Measurements from ENCODE around the gene SFT2D3. TPM values are rescaled to one million over a fixed set of nuclear protein-coding genes. Genes with fewer than 3 reads are reported as not detected.

Gene SFT2D3
- total RNA-seq, 1 donor from 2014 or later = 5.6 TPM

DNA sequence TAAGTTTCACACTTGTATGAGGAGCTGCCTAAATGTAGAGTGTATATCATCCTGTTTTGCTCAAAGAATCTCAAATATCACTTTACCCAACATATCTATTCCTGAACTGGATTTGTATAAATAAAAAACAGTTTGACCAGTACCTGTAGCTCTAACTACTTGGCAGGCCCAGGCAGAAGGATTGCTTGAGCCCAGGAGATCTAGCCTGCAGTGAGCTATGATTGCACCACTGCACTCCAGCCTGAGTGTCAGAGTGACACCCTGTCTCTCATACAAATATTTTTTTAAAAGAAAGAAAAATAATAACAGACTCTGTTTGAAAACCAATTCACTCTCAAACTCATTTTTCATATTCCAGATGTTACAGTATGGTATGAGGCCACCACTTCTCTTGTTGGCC lies 18.2 kb upstream of the SFT2D3 start:
- no peak for DNase-seq

DNA sequence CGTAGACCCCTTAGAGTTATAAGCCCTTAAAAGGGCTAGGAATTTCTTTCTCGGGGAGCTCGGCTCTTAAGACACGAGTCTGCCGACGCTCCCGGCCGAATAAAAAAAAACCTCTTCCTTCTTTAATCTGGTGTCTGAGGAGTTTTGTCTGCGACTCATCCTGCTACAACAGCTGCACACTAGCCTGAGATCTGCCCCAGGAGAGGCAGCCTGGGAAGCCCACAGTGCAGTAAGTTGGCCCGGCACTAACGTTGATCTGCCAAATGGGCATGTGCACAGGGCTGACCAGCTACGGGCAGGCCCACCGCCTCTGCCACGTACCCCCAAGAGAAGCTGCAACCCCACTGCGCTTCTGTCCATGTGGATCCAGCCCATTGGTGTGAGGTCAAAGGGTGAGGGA lies 17.5 kb upstream of the SFT2D3 start:
- no peak for DNase-seq

DNA sequence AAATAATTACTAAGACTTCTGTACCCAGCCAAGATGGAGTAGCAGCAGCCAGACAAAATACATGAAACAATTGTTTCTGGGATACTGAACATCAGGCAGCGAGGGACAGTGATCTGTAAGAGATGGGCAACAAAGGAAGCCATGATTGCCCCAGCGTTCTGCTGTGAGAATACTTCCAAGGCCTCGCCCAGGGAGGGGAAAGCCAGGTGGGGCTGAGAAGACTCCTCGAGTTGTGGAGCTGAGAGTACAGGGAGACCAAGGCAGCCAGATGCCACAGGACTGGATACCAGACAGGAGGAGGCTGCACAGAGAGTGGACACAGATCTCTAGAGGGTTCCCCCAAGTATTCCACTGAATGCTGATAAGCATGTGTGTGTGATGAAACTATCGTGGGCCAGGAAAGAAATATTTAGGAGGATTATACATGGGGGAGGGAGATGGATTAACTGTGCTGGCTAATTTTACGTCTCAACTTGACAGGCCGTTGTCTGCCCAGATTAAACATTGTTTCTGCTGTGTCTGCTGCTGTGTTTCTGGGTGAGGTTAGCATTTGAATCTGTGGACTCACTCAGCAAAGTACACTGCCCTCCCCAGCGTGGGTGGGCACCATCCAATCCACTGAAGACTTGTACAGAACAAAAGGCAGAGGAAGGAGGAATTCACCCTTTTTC lies 15.8 kb upstream of the SFT2D3 start:
- no peak for DNase-seq

DNA sequence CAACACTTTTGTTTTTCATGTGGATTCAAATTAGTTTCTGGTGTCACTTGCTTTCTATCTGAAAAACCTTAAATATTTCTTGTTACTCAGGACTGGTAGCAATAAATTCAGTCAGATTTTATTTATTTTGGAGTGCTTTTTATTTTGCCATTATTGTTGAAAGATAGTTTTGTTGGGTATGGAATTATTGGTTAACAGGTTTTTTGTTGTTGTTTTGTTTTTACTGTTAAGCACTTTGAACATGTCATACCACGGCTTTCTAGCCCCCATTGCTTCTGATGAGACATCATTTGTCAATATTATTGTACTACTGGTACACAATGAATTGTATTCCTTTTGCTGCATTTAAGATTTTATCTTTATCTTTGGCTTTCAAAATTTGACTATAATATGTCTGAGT lies 12.9 kb upstream of the SFT2D3 start:
- DNase-seq = no peak

DNA sequence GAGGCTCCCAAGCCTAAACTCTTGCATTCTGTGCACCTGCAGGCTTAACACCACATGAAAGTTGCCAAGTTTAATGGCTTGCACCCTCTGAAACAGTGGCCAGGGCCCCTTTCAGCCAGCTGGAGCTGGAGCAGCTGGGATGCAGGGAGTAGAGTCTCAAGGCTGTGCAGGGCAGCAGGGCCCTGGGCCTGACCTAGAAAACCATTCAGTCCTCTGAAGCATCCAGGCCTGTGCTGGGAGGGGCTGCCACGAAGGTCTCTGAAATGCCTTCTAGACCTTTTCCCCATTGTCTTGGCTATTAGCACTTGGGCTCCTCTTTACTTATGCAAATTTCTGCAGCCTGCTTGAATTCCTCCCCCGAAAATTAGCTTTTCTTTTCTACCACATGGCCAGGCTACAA lies 10.6 kb upstream of the SFT2D3 start:
- DNase-seq = no peak

DNA sequence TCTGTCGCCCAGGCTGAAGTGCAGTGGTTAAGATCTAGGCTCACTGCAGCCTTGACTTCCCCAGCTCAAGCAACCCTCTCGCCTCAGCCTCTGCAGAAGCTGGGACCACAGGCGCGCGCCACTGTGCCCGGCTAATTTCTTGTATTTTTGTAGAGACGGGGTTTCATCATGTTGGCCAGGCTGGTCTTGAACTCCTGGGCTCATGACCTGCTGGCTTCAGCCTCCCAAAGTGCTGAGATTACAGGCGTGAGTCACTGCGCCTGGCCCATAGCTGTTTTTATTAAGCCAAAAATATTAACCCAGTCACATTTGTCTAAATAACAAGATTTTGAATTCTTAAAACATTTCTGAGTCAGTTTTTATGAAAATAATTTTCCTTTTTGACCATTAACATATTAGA lies 6.3 kb upstream of the SFT2D3 start:
- DNase-seq = no peak

DNA sequence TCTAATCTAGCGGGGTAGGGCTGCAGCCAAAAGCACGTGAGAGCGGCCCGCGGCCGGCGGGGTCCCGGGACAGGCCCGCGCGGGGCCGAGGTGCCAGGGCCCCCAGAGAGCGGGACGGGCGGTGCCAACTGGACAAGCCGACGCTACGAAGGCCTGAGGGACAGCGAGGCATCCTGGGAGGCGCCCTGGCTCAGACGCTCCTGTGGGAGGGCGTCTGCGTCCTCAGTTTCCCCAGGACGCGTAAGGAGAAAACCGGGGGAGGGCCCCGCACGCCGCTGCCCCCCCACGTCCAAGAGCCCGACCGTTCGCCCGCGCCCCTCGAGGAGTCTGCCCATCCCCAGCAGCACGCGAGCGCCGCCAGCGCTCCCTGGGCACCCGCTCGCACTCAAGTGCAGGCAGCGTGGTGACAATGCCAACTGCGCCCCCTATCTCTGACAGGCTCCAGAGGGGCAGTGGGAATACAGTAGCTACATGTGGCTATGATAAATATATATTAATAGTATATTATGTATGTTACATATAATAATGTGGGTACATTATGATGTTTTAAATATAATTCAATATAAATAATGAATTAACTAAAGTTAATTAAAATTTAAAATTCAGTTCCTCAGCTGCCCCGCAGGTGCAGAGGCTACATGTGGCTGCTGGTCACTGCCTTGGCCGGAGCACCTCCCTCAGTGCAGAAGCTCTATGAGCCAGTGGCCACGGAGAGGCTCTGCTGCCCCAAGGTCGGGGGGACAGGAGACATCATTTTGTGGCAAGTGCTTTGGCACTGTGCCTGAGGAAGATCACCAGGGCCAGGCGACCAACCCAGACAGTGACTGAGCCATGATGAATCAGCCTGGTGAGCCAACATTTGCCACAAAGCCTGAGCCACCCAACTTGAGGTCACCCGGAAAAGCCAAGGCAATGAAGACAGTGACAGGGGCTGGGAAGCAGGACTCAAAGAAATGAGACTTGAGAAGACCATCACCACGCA lies 5.5 kb upstream of the SFT2D3 start:
- DNase-seq = no peak

DNA sequence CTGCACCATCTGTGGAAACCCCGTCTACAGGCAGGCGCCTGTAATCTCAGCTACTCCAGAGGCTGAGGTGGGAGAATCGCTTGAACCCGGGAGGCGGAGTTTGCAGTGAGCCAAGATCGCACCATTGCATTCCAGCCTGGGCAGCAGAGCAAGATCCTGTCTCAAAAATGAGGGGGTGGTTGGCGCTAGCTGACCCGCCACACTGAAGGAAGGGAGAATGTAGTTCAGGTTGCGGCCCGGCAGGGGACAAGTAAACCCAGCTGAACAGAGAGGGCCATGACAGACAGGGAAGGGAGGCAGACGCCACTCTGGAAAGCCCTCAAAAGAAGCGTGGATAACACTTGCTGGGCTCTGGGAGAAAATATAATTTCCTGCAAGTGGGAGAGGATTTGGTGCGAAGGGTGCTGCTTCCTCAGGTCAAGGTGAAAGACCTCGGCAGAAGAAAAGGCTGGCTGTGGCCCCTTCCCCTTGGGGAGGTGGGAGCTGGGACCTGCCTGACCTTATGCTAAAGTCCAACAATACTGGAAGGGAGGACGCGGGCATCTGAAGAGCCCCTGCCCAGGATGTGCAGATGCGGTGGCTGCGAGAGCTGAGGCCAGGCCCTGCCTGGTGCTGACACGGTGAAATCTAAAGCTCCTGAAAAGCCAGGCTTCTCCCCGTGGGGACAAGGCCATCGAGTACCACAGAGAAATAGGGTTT lies 3.7 kb upstream of the SFT2D3 start:
- no peak for DNase-seq

DNA sequence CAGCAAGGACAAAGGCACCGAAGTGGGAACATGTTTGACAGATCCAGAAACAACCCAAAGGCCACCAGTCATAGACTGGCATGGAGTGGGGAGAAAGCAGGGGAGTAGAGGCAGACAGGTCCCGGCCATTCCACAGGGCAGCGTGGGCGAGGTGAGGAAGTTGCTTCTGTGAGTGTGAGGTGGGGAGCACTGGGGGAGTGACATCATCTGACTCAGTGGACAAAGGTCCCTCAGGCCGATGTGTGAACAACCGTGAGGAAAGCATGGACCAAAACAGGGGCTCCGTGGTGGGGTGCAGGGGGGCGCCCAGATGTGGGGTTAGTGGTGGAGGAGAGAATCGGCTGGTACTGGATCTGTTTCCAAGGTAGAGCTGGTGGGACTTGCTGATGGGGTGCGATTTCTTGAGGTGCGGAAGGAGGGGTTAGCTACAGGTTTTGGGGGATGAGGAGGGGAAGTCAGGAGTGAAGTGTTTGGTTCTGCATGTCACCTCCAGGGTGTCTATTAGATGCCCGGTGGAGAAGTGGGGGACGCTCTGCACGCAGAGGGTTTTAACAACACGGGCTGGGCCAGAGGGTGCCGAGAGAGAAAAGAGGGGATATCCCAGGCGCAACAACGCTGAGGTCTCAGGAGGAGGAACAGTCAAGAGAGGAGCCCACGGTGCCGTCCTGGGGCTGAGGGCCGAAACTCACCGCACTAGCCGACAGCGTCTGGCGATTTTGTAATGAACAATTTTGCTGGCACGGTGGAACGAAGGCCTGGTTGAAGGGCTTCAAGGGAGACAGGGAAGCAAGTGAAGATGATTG lies 2.5 kb upstream of the SFT2D3 start:
- no peak for DNase-seq

DNA sequence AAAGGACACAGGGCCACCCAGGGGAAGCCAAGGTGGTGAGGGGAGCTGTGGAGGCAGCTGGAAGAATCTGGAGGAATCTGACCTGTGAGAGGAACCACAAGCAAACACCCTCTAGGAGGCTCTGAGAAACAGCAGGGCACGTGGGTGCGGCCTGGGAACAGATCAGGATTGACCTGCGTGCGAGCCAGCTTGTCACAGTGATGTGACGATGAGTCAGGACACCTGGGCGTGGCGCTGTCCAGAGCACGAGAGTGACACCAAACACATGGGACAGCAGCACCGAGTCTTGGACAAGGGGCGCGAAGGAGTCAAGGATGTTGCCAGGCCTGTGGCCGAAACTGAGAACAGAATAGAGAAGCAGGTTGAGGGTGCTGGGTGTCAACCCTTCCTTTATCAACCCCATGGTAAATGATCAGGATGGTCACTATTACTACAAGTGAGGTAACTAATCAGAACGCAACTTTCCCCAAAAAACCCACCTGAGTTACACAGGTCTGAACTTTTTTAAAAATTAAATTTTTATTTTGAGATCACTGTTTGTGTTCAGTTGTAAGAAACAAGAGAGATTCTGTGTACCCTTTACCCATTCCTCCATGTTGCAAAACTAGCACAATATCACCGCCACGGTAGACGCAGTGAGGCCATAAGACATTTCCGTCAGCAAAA lies 637 bp upstream of the SFT2D3 start:
- DNase-seq = no peak

DNA sequence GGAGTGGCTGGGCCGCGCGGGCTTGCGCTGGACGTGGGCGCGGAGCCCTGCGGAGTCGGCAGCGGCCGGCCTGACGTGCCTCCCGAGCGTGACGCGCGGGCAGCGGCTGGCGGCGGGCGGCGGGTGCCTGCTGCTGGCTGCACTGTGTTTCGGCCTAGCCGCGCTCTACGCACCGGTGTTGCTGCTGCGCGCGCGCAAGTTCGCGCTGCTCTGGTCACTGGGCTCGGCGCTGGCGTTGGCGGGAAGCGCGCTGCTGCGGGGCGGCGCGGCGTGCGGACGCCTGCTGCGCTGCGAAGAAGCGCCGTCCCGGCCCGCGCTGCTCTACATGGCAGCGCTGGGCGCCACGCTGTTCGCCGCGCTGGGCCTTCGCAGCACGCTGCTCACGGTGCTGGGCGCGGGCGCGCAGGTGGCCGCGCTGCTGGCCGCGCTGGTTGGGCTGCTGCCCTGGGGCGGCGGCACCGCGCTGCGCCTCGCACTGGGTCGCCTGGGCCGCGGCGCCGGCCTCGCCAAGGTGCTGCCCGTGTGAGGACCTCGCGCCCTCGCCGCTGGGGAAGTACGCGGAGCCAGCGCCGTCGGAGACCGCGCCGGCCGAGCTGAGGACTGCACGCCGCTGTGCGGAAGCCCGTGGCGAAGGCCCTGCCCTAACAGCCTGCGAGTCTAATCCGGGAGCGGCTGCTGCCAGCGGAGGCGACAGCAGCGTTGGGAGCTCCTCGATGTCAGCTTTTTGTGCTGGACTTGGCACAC lies 526 bp downstream of the SFT2D3 start:
- peak; percentile 71 for DNase-seq

DNA sequence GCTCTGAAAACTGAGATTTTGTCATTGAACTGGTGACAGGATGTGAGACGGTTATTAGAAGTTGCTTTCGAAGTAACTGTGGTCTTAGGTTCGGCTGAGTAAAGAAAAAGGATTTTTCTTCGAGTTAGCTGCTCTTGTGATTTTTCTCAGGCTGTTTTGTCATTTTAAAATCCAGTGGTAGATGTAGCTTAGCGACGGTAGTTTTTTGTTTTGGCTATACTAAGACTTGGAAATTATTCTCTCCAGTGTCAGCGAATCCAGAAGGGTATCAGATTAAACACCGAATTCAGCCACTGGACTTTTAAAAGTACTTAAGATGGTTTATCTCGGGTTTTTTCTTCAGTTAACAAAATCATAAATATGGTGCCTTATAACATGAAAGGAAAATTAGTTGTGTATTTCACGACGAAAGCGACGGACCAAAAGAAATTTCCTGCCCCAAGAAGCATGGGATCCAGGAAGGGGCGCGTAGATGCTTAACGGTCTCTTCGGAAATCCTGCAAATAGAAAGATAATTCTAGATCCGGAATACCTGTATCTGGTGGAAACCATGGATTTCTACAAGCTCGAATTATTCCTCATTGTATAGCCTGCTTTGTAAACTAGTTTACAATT lies 1.2 kb downstream of the SFT2D3 start:
- no peak for DNase-seq

DNA sequence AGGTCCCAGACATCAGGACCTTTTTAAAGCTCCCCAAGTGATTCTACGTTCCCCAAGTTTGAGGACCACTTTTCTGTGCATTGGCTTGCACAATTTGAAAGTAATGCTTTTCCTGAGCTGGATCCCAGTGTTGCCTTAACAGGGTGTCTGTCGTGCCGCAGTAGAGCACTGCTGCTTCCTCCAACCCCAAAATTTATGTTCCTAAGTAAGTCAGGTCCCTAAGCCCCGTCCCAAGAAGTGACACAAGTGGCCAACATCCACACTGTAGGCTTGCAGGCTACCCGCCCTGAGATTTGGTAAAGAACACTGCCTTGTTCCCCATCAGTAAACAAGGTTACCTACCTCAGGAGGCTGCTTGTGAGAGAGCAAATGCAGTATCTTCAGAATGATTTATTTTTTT lies 2.0 kb downstream of the SFT2D3 start:
- no peak for DNase-seq

DNA sequence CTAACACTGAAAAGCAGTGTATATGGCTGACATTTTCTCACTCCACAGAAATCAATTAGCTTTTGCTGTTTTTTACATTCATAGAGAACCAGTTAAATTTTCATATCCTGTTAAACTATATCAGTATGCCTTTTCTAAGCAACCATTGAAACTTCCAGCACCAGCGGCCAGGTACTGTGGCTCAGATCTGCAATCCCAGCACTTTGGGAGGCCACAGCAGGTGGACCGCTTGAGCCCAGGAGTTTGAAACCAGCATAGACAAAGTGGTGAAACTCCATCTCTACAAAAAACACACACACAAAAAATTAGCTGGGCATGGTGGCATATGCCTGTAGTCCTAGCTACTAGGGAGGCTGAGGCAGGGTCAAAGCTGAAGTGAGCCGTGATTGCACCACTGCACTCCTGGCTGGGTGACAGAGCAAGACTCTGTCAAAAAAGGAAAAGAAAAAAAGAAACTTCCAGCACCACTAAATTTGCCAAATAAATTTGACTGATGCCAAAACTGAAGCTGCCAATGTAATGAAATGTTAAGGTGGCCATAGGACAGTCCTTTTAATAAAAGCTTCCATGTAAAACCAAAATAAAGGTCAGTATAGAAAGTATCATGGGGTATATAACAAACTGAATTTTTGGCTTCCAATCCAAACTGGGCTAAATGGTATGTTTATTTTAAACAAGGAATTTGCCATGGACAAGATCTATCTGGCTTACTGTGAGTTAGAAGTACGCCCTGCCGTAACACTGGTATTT lies 3.5 kb downstream of the SFT2D3 start:
- DNase-seq = no peak

DNA sequence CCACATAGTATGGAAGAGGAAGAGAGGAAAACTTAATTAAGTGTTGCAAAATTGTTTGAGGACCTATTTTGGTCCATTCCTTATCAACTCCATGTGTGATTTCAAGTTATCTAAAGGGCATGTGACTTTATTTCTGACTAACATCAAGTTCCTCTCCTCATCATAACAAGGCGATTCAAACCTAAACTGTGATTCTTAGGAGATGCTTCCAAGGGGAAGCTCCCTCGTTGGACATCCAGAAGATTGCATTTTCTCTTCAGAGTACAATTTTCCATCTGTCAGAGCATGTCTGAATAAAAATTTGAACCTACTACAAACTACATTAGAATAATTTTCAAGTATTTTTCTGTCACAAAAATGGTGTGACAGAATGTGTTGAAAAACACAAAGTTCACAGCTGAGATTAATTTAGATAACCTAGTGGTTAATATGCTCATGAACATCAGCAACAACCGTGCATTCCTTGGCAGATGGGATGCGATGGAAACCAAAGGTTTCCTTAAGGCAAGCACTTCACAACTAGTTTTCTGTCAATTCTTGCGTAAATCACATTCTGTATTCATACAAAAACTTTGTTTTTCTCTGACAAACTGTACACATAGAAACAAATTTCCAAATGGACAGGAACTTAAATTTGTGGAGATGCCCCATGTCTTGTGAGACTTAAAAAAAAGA lies 4.2 kb downstream of the SFT2D3 start:
- DNase-seq = peak; percentile 19

DNA sequence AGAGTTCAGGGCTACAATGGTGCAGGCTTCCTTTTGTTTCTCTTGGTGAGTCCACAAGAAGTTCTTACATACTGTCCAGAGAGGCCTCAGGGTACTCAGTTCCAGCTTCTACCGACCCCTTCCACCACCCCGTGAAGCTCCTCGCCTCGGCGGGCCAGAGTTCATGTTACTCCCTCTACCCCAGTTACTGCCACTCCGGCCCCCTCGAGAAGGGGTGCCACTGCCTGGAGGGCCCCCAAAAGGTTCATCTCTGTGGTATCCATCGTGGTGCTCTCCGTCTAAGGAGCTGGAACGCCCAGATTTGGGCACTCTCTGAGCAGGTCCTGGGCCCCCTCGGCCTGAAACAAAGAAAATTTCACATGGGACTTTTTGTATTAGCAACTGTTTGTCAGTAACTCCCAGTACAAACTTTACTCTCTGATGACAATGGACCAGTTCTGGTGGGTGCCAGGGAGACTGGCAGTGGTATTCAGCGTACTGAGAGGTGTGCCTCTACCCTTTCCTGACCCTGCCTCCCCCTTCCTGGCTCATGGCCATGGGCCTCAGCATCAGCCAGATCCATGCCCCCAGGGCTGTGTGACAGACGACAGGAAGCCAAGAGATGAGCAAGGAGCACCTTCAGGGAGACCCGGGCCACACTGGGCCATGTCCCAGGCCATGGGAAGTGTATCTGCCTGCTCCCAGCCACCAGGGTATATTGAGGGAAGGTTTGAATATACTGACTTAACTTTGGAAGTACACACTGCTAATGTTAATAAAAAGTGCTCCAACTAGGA lies 5.1 kb downstream of the SFT2D3 start:
- no peak for DNase-seq

DNA sequence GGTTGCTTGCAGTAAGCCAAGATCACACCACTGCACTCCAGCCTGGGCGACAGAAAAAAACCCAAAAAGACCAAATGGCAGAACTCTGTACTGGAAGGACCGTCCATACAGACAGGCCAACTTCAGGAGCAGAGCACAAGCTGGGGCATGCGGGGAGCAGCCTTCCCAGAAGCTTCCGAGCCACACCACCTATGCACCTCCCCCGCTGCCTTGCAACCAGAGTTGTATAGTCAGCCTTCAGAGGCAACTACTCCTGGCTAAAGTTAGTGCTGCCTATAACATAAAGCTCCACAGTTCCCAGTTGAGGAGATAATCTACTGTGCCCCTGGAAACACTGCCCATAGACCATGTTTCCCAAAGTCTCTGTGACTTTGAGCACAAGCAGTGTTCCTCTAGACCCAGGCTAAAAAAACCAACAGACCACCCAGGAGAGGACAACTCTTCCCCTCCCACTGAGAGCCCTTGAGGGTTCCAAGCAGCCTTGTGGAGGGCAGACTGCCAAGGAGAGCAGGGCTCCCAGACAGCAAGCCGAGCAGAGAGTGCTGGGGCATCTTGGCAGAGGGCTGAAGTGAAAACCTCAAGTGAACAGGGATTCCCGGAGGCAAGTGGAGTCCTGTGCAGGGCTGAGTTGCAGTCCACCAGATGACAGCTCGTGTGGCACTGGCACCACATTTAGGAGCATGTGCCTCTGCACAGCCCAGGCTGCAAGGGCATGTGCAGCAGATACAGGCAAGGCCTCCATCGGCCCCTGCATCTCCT lies 6.8 kb downstream of the SFT2D3 start:
- DNase-seq = no peak
